ENCODE results near the gene KAZN.

The KAZN gene

DNA sequence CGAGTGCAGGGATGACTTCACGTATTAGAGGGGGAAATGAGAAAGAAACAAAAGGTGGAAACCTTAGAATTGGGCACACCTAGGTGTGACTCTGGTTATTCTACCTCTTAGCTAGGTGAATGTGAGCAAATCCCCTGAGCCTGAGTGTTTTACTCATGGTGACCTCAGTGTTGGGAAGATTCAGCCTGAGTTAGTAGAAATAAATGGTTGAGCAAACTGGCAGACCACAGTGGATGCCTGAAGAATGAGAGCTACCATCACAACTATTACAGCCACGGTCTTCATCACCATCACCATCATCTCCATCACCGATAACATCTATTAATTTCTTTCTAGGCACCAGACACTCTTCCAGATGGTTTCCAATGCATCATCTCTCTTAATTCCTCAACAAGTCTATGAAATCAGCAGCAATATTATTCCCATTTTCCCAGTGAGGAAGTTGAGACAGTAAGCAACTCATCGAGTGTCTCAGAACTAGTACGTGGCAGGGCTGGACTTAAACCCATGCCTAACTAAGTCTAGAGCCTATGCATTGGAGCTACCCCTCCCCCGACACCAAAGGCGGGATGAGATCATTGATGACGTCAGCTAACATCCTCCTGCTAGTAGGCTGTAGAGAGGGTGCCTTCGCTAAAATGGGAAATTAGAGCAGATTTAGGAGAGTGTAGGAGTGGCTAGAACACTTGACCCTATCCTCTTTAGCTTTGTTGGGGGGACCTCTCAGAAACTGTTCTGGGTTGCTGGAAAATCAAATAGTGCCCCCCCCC, 7.9 kb upstream of the KAZN start:
- DNase-seq, result no peak

DNA sequence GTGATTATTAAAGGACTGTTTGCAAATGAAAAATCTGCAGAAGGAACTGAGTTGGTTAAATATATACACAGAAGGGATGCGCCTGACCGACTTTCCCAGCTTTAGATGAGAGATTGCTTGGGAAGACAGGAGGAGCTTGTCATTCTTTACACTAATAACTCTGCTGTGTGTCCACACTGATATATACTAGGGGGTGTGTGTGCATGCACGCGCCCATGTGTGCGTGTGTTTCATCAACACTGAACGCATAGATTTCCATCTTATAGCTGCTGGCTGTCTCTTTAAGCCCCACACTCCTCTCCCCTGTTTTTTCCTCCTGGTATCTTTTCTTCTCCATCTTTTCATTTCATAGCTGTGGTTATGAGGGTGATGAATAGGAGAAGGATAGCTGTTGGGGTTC, 6.9 kb upstream of the KAZN start:
- DNase-seq, result no peak

- no peak for DNase-seq
Observed at GRCh38 chr1:14592004-14592631, 6.4 kb upstream of the KAZN start.

DNA sequence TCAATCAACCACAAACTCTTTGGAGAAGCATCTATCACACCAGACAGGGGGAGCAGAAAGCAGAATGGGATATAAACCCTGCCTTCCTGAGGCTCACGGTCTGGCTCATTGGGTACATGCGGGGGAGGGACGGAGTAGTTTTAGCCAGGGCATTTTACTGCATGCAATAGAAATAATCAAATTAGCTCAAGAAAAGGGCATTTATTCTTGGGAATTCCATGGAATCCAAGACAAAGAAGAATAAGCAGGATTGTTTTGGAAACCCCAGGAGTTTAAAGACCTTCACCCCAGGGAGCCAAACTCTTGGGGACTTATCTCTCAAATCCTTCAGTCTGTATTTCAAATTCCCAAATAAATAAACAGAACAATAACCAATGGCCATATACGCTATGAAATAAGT, 5.2 kb upstream of the KAZN start:
- DNase-seq, result no peak

GRCh38 chr1:14594045-14594444, 4.4 kb upstream of the KAZN start:
- DNase-seq, result no peak

DNA sequence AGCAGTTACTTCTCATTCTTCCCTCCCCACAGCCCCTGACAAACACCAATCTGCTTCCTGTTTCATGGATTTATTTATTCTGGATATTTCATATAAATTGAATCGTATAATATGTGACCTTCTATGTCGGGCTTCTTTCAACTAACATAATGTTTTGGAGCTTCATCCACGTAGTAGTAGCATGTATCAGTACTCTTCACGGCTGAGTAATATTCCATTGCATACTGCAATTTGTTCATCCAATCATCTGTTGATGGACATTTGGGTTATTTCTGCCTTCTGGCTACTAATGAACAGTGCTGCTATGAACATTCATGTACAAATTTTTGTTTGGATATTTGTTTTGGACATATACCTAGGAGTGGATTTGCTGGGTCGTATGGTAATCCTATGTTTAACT, 1.9 kb upstream of the KAZN start:
- DNase-seq, result no peak

GRCh38 chr1:14597343-14598006, 1.0 kb upstream of the KAZN start:
- DNase-seq, result no peak

DNA sequence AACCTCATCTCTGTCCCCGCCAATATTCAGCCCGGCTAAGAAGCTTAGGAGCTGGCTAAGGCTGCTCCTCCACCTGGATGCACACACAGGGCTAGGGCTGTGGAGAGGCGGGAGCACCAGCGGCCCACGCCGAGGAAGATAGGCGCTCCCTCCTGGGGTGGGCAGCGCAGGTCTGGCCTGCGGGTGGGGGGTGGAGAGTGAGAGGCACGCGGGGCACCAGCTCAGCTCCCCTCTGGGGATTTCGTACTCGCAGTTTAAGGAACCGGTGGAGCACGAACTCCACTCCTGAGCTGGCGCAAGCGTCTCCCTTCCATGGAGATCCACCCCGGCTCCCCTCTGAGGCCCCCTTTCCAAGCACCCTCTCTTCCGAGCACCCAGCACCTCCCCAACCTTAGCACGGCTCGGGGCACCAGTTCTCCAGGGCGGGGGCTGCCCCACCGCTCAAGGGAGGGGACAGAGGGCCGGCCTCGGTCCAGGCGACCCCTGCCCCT, 433 bp upstream of the KAZN start:
- no peak for DNase-seq

GRCh38 chr1:14599183-14599791, 802 bp downstream of the KAZN start:
- no peak for DNase-seq

DNA sequence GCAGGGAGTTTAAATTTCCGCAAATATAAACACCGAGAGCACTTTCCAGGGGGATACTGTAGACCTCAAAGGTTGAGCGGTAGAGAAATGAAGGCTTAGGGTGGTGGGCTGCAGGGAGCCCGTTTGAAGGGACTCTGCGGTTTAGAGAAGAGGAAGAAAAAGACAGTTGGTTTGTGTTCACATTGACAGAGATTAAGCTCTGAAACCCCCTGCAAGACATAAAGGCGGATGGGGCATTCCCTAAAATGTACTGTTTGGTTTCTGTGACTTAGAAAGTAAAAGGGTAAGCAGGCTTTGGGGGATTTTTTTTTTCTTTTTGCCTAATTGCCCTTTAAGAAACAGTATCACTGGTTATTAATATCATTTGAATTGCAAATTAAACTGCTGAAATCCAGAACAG, 1.3 kb downstream of the KAZN start:
- no peak for DNase-seq

- DNase-seq, result no peak
Observed at GRCh38 chr1:14600405-14601112, 2.1 kb downstream of the KAZN start.

DNA sequence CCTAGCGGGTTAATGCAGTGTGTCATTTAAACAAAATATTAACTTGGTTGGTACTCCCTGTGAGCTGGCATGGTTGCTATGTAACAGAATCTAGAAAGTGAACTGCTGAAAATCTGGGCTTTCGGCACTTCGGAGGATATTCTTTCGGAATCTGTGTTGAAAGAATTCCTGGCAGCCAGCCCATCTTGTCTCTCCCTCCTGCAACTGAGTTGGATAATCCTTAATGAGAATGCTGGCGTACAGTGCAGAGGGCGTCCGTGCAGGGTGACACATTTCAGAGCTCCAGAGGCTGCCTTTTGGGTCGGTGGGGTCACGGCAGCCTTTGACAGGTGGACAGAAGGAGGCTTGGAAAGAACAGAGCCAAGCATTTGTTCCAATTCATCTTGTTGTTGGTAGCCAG, 3.7 kb downstream of the KAZN start:
- DNase-seq, result no peak

- DNase-seq, result no peak
Observed at GRCh38 chr1:14603645-14604044, 5.2 kb downstream of the KAZN start.

DNA sequence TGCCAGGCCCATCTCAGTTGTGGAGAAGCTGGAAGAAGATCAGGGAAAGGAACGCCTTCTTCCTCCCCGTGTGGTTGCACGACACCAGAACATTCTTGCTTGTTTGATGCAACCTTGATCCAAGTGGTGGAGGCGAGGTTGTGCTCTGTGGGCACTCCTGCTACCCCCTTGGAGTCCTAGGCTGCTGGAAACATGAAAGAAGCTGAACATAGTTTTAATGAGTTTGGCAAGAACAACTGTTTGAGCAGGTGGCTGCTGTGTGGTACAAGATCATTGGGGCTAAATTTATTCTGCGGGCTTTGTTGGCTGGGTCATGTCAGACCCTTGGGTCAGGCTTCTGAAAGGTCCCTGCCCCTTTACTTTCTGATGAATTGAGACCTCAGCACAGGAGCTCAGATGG, 5.9 kb downstream of the KAZN start:
- DNase-seq, result no peak

DNA sequence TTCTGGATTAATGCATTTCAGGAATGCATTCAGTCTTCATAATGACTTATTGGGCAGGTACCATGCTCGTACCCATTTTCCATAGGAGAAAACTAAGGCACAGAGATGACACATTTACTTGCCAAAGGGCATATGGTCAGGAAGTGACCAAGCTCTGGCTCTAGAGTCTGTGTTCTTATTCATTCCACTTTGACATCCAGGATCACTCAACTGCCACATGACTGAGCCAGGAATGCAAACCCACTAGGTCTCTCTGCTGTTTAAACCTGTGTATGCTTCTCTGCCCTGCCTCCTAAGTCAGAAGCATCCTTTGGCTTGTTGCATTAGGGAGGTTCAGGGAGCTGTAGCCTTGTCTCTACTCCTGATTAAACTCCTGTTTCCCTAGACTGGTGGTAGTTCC, 7.5 kb downstream of the KAZN start:
- no peak for DNase-seq

- DNase-seq, result no peak
Observed at GRCh38 chr1:14606632-14607031, 8.1 kb downstream of the KAZN start.

DNA sequence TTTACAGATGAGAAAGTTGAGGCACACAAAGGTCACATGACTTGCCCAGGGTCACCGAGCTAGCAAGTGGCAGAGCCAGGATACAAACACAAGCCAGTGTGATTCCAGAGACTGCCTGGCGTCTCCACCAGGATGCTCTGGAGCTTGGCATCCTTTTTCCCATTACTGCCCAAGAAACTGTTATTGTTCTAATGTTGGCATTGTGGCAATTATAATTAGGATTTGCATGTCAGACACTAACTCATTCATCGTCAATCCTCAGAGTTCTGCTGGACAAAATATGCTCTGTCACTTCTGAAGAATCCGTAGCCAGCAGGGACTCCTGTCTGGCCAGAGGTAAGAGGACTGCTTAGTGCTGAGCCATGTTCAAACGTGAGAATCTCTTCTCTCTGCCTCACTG, 8.8 kb downstream of the KAZN start:
- DNase-seq, result no peak

GRCh38 chr1:14608308-14608707, 9.8 kb downstream of the KAZN start:
- DNase-seq, result no peak

- DNase-seq, result no peak
Observed at GRCh38 chr1:14610761-14611160, 12.3 kb downstream of the KAZN start.

- no peak for DNase-seq
Observed at GRCh38 chr1:14611792-14612191, 13.3 kb downstream of the KAZN start.

DNA sequence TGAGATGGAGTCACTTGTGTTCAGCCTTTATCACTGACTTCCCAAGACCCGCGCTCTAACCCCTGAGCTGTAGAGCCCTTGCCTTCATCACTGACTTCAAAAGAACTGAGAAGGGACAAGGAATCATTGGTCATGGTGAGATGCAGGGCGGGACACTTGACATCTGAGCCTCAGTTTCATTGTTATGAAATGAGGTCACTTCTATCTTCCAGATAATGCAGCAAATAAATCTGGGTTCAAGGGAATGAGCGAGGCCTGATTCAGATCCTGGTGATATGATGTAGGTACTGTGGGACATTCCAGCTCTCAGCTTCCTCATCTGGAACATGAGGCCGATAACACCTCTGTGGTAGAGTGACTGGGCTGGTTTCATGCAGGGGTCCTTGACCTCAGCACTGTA, 13.8 kb downstream of the KAZN start:
- no peak for DNase-seq

DNA sequence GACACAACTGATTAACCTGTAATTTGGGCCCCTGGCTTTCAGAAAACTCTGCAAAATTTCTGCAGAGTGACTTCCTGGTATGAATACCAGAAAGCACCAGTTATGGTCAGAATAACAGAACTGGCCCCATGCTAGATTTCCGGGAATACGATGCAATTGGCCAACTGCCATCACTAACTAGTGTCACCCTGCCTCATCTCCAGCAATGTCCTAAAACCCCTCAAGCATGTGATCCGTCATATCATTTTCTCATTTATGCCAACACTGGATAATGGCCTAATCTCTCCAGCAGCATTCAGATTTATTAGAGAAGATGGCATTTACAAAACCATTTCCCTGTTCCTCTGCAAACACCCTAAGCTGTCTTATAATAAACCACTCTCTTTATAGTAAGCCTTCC, 15.4 kb downstream of the KAZN start:
- no peak for DNase-seq

- DNase-seq, result no peak
Observed at GRCh38 chr1:14614341-14614740, 15.9 kb downstream of the KAZN start.
